Dermis blood vessel endothelial cell (primary cell): Measurements from ENCODE around the gene KCNJ18. TPM values are rescaled to one million over a fixed set of nuclear protein-coding genes. Genes with fewer than 3 reads are reported as not detected.
"Not testable (repeated sequence)": the region's sequence is repeated elsewhere in the genome, so short reads cannot be mapped to it uniquely, and the experiment has no call there.

Experiments
- DNase-seq: peaks from one replicate; pipeline ENCODE4 v3.0.0; 2010
- total RNA-seq: library from RNA; depleted of rRNA; stranded (reverse); fragments of >200 nt; gene quantifications from 2 replicates; pipeline ENCODE4 v1.2.3, GENCODE V29; 2014

KCNJ18 gene
- total RNA-seq, 1 donor from 2014 or later = not detected

DNA sequence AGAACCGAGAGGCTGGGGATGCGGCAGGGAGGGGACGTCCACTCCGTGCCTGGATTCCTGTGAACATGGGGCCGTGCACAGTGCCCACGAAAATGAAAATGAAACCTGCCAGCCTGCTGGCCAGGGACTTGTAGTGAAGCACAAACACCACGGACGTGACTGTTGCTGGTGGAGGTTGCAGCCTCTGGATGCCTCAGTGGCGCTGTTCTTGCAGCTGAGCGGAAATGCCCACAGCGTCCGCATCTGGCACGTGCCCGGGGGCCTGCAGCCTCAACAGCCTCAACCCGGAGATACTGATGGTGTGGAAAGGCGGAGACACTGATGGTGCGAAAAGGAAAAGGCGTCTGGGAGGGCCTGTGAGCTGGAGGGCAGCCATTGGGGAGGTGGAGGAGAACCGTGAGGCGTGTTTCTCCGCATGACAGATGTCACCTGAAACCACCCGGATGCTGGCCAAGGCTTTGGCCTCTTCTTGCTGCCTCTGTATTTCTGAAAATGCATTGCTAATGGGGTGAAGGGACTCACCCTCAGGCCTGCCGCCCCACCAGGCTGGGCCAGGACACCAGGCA, 44.8 kb downstream of the KCNJ18 start:
- DNase-seq = not testable (repeated sequence)

DNA sequence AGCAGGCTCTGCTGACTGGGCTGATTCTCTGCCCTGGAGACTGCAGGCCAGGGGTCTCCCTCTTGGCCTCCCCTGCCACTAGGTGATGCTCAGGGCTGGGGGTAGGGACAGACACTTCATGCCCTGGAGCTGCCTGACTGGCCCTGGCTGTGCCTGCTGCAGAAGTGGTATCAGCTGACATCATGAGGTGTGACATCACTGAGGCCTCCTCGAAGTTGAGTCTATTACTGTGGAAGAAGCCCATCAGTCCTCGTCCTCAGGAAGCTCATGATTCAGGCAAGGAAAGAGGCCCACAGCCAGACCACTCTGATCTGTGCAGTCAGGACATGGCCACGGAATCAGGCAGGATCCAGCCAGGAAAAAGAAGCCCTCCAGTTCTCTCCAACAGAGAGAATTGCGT, 45.9 kb downstream of the KCNJ18 start:
- not testable (repeated sequence) for DNase-seq

DNA sequence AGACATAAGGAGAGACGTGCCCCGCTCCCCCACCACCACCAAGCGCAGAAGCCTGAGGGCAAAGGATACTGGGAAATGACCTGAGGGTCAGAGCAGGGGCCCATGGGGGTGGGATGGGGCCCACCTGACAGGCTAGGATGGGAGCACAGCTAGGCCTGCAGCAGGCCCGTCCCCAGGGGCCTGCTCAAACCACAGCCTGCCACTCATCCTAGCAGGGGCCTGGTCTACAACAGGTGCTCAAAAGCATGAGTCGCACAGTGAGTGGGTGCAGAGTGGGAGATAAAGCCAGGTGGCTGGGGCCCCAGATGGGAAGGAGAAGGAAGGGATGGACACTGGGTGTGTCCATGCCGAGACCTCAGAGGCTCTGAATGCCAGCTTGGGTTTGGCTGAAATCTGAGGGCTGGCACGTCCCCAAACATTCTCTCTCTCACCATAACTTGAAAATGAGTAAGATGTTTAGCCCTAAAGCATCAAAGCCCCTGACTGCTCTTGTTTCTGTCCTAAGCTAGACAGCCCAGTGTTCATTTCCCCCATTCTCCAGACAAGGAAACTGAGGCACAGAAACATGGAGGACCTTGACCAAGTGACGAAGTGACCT, 46.7 kb downstream of the KCNJ18 start:
- not testable (repeated sequence) for DNase-seq

DNA sequence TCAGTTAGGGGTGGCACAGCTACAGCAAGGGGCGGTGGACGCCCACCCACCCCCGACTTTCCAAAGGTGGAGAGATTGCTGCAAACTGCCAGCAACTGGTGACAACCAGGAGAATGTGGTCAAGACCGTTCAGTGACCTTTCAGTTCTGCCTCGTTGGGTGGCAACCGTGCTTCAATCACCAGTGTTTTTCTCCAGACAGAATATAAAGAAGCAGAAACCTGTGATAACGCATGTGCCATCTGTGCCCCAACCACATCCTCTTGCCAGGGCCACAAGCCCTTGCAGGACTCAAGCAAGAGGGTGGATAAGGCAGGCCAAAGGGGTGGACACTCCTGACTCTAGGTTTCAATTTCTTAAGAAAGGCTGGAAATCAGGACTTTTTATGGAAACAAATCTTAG, 47.2 kb downstream of the KCNJ18 start:
- not testable (repeated sequence) for DNase-seq

DNA sequence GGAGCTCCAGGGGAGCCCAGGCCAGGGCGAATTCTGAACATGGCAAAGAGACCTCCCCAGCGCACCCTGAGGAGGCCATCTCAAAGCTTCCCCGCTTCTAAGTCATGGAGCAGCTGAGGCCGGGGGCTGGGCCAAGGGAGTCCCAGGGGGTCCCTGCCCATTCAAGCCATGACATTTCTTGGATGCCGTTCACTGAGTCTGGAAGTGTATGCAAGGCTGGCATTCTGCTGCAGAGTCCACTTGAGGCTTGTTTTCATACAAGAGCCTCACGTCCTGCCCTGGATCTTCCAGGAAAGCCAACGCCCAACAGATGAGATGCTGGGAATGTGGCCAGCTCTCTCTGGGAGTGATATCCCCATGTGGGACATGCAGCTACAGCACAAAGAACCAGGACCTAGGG, 48.5 kb downstream of the KCNJ18 start:
- DNase-seq = not testable (repeated sequence)

DNA sequence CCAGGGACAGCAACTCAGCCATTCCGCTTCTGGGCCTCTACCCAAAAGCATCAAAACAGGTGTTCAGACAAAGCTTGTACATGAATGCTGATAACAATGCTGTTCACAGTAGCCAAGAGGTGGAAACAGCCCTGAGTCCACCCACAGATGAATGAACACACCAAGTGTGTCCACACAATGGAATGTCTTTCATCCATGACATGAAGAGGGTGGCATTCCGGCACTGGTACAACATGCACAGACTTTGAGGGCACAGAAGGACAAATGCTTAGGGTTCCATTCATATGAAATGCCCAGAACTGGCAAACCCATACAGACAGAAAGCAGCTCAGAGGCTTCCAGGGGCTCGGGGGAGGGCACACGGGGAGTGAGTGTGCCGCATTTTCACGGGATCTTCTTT, 49.2 kb downstream of the KCNJ18 start:
- not testable (repeated sequence) for DNase-seq

DNA sequence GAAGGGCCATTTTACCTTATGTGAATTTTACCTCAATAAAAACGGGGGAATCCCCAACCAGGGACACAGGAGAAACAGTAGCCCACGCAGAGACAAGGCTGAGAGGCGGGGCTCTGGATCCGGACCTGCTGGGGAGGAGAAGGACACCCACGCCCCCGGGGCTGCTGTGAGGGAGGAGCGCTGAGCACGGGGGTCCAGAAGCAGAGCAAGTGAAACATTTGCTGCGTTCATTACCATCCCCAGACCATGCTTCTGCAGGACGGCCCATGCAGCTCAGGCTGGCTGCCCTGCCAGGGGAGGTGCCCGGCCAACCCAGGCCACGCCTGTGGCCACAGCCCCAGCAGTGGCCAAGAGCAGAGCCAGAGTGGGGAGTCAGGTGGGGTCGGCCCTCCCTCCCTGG, 50.0 kb downstream of the KCNJ18 start:
- no peak for DNase-seq

DNA sequence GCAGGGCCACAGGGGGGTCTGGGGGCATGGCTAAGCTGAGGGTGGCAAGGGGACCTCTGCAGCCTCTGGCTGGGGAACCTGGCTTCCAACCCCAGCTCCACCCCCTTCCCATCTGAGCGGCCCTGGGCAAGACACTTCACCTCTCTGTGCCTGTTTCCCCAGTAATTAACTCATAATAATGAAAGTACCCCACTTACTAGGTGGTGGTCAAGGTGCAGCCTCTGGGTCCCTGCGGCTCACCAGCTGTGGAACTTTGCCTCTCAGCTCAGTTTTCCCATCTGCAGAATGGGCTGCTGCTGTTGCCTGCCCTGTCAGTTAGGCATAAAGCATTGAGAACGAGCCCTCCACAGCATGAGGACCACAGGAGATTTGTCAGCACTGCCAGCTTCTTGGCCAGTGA, 51.8 kb downstream of the KCNJ18 start:
- DNase-seq = not testable (repeated sequence)

DNA sequence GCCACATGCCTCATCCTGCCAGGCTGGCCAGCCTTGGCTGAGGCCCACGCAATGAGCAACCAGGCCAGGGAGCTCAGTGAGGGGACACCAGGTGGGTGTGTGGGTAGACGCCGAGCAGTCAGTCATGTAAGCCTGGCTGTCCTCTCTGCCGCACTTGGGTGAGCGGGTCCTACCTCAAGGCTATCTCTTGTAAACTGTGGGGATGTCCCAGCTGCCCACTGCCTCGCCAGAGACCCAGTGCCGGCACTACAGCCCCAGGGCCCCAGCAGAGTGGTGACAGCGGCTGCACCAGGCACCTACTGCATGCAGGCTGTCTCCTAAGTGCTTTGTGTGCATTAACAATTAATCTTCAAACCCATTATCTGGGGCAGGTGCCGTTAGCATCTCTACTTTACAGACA, 52.3 kb downstream of the KCNJ18 start:
- not testable (repeated sequence) for DNase-seq

DNA sequence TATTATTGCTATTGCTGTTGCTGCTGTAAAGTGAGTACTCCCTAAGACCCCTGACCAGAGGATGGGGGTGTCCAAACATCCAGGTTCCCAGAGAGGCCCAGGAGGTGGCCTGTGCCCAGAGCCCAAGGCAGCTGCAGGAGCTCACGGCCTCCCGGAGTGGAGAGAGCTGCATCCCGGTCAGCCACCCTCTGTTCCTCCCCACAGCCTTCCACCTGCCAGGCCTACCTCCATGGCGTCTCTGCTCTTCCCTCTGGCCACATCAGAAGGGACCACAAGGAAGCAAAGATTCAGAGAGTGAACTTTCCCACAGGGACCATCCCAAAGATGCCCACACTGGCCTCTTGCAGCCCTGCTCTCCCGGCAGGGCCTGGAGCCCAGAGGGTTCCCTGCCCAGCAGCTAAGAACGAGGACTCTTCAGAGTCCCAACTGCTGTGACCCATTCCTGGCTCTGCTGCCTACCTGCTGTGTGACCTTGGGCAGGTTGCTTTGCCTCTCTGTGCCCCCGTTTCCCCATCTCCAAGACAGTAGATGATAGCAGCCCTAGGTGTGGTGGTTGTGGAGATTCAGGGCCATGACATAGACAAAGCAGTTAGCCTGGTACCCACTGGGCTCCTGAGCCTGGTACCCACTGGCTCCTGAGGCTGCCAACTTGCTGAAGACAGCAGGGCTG, 53.2 kb downstream of the KCNJ18 start:
- DNase-seq = not testable (repeated sequence)

DNA sequence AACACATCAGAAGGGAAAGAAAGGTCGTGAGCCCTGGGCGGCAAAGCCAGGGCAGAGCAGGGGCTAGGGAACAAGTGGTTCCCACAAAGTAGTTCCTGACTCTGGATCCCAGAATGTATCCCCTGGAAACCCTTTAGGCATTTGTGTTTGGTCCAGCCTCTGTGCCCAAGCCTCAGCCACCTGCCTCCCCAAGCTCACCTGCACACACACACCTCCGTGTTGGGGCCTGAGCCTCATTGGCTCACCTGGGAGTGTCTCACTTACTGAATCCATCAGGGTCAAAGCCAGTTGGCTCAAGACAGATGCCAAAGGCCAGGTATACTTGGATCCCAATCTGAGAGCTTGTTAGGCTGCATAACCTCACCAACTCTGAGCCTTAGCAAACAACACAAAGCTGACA, 54.1 kb downstream of the KCNJ18 start:
- DNase-seq = not testable (repeated sequence)

DNA sequence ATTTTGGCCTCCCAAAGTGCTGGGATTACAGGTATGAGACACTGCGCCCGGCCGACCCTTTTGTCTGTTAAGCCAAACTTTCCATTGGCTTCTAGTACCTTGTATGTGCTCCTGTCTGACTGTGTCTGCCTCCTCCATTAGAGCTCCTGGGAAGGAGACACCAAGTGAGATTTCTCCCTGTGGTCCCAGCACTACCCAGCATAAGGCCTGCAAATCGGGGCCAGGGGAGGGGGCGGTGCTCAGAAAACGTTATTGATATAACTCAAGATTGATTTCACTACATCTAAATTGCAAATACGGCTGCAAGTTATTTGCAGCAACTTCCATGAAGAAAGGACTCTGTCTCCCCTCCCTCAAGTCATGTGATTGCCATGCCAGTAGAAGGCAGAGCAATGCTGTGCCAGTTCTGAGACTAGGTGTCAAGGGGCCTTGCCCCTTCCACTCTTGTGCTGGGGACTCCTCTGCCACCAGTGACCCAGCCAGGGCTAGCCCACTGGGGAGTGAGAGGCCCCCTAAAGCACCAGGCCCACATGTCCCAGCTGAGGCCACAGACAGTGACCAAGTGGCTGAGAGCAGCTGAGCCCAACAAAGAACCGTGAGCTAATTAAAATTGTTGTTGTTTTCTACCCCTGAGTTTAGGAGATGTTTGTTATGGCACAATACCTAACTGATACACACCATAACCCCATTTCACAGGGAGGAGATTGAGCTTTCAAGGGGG, 55.0 kb downstream of the KCNJ18 start:
- DNase-seq = not testable (repeated sequence)

DNA sequence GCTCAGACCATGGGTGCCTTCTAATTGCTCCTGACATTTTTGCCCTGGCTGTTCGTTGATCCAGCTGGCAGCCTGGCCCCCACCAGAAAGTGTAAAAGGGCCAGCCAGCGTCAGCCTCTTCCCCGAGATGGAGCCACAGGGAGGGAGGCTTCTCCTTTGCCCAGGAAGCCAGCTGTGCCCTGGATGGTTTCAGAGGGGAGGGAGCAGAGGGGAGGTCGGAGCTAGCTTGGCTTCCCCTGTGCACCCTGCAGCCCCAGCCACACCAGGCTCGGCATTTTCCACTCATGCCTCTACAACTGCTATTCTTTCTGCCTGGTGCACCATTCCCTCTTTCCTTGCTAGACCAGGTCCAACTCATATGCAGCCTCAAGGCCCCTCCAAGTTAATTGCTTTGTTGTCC, 56.4 kb downstream of the KCNJ18 start:
- not testable (repeated sequence) for DNase-seq

DNA sequence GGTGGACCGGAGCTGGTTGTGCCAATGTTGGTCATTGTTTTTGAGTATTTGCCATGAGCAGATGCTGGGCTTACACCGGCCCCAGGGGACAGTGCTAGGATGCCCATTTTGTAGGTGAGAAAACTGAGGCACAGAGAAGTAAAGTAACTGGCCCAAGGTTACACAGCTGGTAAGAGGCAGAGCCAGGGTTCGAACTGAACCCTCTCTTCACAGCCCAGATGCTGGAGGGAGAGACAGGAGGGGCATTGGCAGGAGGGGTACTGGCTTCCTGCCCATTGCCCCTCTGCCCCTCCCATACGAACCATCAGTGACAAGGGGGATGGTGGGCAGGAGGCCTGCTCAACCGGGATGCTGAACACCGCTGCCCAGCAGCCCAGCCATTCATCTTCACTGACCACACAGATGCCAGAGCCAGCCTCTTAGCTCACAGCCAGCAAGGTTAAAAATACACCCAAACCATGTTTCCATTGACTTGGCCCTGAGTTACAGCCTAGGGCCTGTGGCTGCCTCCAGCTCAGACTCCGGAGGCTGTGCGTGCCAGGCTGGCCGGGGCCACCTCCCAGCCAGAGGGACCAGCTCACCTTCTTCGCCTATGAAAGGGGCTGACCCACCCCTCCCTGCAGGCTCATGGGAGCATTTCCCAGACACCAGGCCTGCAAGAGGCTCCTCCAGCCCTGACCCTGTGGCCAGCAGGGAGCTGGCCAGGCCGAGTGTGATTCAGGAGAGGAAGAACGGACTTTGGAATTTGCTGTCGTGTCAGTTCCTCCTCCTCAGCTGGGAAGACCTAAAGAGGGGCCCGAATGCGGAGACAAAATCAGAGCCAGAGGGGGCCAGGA, 57.6 kb downstream of the KCNJ18 start:
- DNase-seq = not testable (repeated sequence)

DNA sequence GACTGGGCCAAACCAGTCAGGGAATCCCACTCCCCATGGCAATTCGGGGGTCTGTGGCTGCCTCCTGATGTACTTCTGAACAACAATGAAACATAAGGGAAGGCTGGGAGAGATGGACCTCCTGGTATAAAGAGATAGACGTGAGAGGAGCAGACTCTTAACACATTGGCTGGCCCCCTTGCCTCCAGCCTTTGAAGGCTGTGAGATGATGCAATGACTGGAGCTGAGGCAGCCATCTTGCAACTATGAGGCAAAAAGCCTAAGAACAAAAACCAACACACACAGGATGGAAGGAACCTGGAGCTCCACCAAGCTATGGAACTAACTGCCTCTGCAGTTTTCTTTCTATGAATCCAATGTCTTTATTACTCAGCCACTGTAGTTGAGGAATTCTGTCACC, 58.8 kb downstream of the KCNJ18 start:
- not testable (repeated sequence) for DNase-seq
